OCI-LY7 (cell line): ENCODE results near the gene UBAC1. TPM values are rescaled to one million over a fixed set of nuclear protein-coding genes. Genes with fewer than 3 reads are reported as not detected.

ENCODE experiments used
- BruUV-seq: library from RNA; stranded (reverse); fragments of 400-500 nt; replicated peaks from 2 replicates; lab custom pipeline; 2021; lab: Mats Ljungman, UMichigan
- CTCF ChIA-PET: fragments of 300-600 bp; sonication (Branson Sonifier 250); formaldehyde crosslinking; loops from one replicate; lab custom pipeline; 2022; ENCODE audit warnings: antibody characterized with exemption; ENCODE audit not compliant: unreplicated experiment; lab: Charles Lee
- POLR2A ChIA-PET: fragments of 300-600 bp; sonication (Branson Sonifier 250); formaldehyde crosslinking; loops from one replicate; lab custom pipeline; 2022; ENCODE audit warnings: antibody characterized with exemption; lab: Charles Lee
- DNase-seq: peaks from one replicate; pipeline ENCODE4 v3.0.0-alpha.2; 2015; ENCODE audit warnings: low spot score
- H2AFZ ChIP-seq: fragments of 200-600 bp; sonication (generic), shearing (Covaris generic); 2 replicates; pipeline ENCODE4 v1.6.1; 2014; ENCODE audit warnings: mild to moderate bottlenecking, antibody characterized with exemption, low read length, moderate library complexity
- H3K27ac ChIP-seq: fragments of 200-600 bp; sonication (generic); 2 replicates; pipeline ENCODE4 v1.5.1; 2014; ENCODE audit warnings: mixed run types, low read depth, mild to moderate bottlenecking, moderate library complexity, low read length, inconsistent platforms; ENCODE audit not compliant: poor library complexity, severe bottlenecking
- H3K36me3 ChIP-seq: fragments of 200-600 bp; sonication (generic); 2 replicates; pipeline ENCODE4 v1.6.1; 2014; ENCODE audit warnings: mild to moderate bottlenecking, antibody characterized with exemption, low read length, moderate library complexity, mixed read lengths; ENCODE audit not compliant: insufficient read depth
- H3K4me1 ChIP-seq: fragments of 200-600 bp; sonication (generic); 2 replicates; pipeline ENCODE4 v1.5.1; 2014; ENCODE audit warnings: mild to moderate bottlenecking, low read length; ENCODE audit not compliant: insufficient read depth, poor library complexity, severe bottlenecking
- H3K4me2 ChIP-seq: fragments of 200-600 bp; sonication (generic); 2 replicates; pipeline ENCODE4 v1.6.1; 2014; ENCODE audit warnings: mild to moderate bottlenecking, low read length
- H3K4me3 ChIP-seq: fragments of 200-600 bp; sonication (generic); 2 replicates; pipeline ENCODE4 v1.5.1; 2014; ENCODE audit warnings: mild to moderate bottlenecking, low read depth, low read length; ENCODE audit not compliant: poor library complexity, severe bottlenecking
- H3K79me2 ChIP-seq: fragments of 200-600 bp; sonication (generic); 2 replicates; pipeline ENCODE4 v1.6.1; 2016; ENCODE audit warnings: low read depth, mild to moderate bottlenecking, low read length, moderate library complexity, mixed read lengths; ENCODE audit not compliant: insufficient read depth
- H3K9me2 ChIP-seq: fragments of 200-600 bp; sonication (generic); 2 replicates; pipeline ENCODE4 v1.6.1; 2016; ENCODE audit warnings: mild to moderate bottlenecking, low read length, mixed read lengths; ENCODE audit not compliant: insufficient read depth
- H3K9me3 ChIP-seq: fragments of 200-600 bp; sonication (generic); 2 replicates; pipeline ENCODE4 v1.6.1; 2014; ENCODE audit warnings: mild to moderate bottlenecking, mixed run types, low read length, mixed read lengths
- H4K20me1 ChIP-seq: fragments of 200-600 bp; sonication (generic); 2 replicates; pipeline ENCODE4 v1.6.1; 2014; ENCODE audit warnings: mild to moderate bottlenecking, antibody characterized with exemption, low read length, moderate library complexity, mixed read lengths; ENCODE audit not compliant: insufficient read depth
- EZH2phosphoT487 ChIP-seq: fragments of 200-600 bp; sonication (generic); IDR thresholded peaks from 2 replicates; pipeline ENCODE4 v1.6.1; 2018; ENCODE audit warnings: low read depth, borderline replicate concordance, mild to moderate bottlenecking, mixed run types, antibody characterized with exemption, low read length, moderate library complexity, mixed read lengths
- intact Hi-C: fragments of 100-400 bp; cut with micrococcal nuclease; formaldehyde crosslinking; loops from one replicate; pipeline ENCODE4 v1.10.0; 2022; ENCODE audit not compliant: unreplicated experiment
- total RNA-seq, 2 experiments: library from RNA; depleted of rRNA in 1 of 2; stranded (reverse); fragments of >200 nt in 1 of 2; shearing (Covaris generic) in 1 of 2; gene quantifications; 2 replicates each; pipeline ENCODE4 v1.2.3, GENCODE V29; 2014 to 2022
- TF ChIP-seq, protein P1 (sequence below): fragments of 200-600 bp; sonication (generic); conservative IDR thresholded peaks from 2 replicates; pipeline ENCODE4 v1.5.1; 2014; ENCODE audit warnings: mild to moderate bottlenecking, antibody characterized with exemption, low read length, moderate library complexity, mixed read lengths

Gene UBAC1
- total RNA-seq, 2 experiments from 2014 or later = 42.3 to 59.2 TPM

DNA sequence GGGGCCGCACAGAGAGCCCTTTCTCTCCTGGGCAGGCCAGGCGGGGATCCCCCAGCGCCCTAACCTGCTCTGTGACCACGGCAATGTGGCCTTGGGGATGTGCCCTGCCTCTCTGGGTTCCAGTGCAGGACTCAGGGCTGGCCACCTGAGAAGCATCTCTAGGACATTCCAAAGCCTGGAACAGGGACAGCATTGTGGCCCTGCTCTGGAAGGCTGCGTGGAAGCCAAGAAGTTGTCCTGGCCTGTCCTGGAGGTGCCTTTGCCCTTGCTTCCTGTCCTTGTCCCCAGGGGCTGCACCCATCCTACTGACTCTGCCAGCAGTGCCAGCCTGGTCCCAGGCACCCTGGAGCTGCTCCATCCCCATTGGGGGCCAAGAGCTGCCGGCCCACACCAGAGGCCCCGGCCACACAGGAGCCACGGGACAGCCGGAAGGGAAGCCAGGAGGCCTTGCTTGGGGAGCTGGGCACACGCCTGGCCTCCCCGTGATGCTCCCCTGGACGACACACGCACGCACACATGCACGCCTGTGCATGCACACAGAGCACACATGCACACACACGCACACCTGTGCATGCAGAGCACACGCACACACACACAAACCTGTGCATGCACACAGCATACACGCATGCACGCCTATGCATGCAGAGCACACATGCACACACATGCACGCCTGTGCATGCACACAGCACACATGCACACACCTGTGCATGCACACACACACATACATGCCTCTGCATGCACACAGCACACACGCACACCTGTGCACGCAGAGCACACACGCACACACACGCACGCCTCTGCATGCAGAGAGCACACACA is 33.8 kb downstream of the UBAC1 start:
- no TSS peak for BruUV-seq
- ChIA-PET CTCF (no interaction called here), POLR2A (no interaction called here)
- Histone ChIP-seq H3K4me1 (no peaks in the 10 kb centered on the region), H2AFZ (no peak overlapping the region), H3K79me2 (no peaks in the 10 kb centered on the region), H3K4me3 (no peak overlapping the region), H3K27ac (no peak overlapping the region), H3K36me3 (peaks cover 8% of the 10 kb centered on the region), H4K20me1 (no peaks in the 10 kb centered on the region), H3K9me2 (no peaks in the 10 kb centered on the region), H3K4me2 (no peak overlapping the region), H3K9me3 (no peaks in the 10 kb centered on the region)
- TF ChIP-seq, protein P1, sequence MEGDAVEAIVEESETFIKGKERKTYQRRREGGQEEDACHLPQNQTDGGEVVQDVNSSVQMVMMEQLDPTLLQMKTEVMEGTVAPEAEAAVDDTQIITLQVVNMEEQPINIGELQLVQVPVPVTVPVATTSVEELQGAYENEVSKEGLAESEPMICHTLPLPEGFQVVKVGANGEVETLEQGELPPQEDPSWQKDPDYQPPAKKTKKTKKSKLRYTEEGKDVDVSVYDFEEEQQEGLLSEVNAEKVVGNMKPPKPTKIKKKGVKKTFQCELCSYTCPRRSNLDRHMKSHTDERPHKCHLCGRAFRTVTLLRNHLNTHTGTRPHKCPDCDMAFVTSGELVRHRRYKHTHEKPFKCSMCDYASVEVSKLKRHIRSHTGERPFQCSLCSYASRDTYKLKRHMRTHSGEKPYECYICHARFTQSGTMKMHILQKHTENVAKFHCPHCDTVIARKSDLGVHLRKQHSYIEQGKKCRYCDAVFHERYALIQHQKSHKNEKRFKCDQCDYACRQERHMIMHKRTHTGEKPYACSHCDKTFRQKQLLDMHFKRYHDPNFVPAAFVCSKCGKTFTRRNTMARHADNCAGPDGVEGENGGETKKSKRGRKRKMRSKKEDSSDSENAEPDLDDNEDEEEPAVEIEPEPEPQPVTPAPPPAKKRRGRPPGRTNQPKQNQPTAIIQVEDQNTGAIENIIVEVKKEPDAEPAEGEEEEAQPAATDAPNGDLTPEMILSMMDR = no peak
- TF ChIP-seq EZH2phosphoT487 = no peak
- intact Hi-C loops = no loop called here
- DNase-seq = no peak

DNA sequence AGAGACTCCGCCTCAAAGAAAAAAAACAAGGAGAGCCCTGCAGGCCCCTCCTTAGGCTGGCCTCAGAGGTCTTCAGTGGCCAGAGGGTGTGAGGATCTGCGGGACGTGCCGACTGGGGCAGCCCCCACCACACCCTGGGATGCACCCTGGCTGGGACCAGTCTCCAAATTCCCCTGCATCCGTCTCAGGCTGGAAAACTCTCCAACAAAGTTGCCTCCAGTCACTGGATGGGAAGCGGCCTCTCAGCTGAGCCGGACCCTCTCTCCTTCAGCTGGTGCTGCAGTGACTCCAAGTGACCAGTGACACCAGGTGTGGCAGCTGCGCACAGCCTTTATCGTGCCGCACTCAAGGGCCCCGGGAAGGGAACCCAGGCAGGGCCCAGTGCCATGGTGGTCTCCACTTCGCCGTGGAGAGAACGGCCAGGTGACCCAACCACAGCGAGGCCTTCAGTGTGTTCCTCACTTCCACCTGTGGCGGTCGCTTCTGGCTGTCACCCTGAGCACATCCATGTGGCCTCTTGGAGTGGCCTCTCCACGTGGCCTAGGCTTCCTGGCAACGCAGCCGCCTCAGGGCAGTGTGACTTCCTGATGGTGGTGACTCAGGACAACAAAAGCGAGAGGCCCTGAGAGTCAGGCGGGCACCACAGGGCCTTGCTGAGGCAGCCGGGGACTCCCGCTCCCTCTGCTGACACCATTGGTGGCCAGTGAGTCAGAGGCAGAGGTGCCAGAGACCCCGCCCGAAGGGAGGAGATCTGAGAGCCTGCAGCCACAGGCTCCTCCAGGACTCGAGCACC is 34.6 kb downstream of the UBAC1 start:
- Histone ChIP-seq H4K20me1 (no peaks in the 10 kb centered on the region), H3K4me3 (no peak overlapping the region), H3K9me3 (no peaks in the 10 kb centered on the region), H3K4me2 (no peak overlapping the region), H3K27ac (no peak overlapping the region), H2AFZ (no peak overlapping the region), H3K9me2 (no peaks in the 10 kb centered on the region), H3K36me3 (peaks cover 6% of the 10 kb centered on the region; the same call in 1 of the 2 replicates), H3K4me1 (no peaks in the 10 kb centered on the region), H3K79me2 (no peaks in the 10 kb centered on the region)
- TF ChIP-seq, protein P1 = no peak
- no peak for TF ChIP-seq EZH2phosphoT487
- DNase-seq = no peak
- ChIA-PET CTCF (no interaction called here), POLR2A (no interaction called here)
- intact Hi-C loops = no loop called here
- no TSS peak for BruUV-seq
